ENCODE measurements around the gene TPMT. TPM values are rescaled to one million over a fixed set of nuclear protein-coding genes. Genes with fewer than 3 reads are reported as not detected.

The TPMT gene
- total and polyA plus RNA-seq, 2 of the 13 experiments (the other 11 are each of a cell fraction or from before 2014, with no cell fraction given): 11.1 to 22.8 TPM

DNA sequence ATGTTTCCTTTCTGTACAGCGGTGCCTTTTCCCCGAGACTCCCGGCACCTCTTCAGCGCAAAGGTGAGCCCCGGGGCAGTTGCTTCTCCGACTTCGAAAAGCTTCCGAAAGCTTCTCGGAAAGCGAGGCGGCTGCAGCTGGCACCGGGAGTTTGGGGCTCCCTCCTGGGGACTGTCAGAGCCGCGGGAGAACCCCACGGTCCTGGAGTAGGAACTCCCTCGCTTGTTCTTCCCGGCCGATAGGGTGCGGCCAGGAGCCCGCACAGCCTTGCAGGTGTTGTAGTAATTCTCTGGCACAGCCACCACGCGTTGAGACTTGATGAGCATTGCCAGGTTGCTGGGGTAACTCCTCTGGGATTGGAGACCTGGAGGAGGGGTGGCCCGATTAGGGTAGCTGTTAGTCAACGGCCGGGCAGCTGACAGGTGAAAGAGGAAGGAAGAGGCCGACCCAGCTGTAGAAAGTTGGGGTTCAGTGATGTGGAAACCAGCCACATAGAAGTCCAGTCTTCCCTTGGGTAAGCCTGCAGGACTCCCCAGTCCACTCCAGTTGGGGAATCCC, 1.1 kb upstream of the TPMT start (continued):
- TF ChIP-seq TCF12 (IDR thresholded peaks at IDR 0.05) (no peak), TCF12 (CRISPR knock-in tag; IDR thresholded peaks at IDR 0.05) (no peak), KMT2B (CRISPR knock-in tag; IDR thresholded peaks at IDR 0.05) (no peak; the same call in 1 of the 2 replicates), ZNF724P (CRISPR knock-in tag; IDR thresholded peaks at IDR 0.05; ENCODE audit: borderline replicate concordance) (peak; percentile 75; the same call in 1 of the 2 replicates), NCOA5 (CRISPR knock-in tag; IDR thresholded peaks at IDR 0.05) (no peak), ZNF616 (CRISPR knock-in tag; IDR thresholded peaks at IDR 0.05; ENCODE audit: low read depth) (no peak), SIN3A (IDR thresholded peaks at IDR 0.05; ENCODE audit: borderline replicate concordance, low read depth, low read length) (peak; percentile 95), SP1 (IDR thresholded peaks at IDR 0.05) (no peak), SP1 (CRISPR knock-in tag; IDR thresholded peaks at IDR 0.05) (no peak), ZNF644 (CRISPR knock-in tag; IDR thresholded peaks at IDR 0.05; ENCODE audit: low read depth) (peak; percentile 61), CBX5 (CRISPR knock-in tag; IDR thresholded peaks at IDR 0.05; ENCODE audit: borderline replicate concordance) (no peak; the same call in 1 of the 2 replicates), ZNF777 (CRISPR knock-in tag; IDR thresholded peaks at IDR 0.05) (peak; percentile 86), MTA3 (CRISPR knock-in tag; IDR thresholded peaks at IDR 0.05) (no peak), XBP1 (CRISPR knock-in tag; IDR thresholded peaks at IDR 0.05) (no peak; the same call in 1 of the 2 replicates), HDAC1 (CRISPR knock-in tag; IDR thresholded peaks at IDR 0.05) (0 out of 2 replicates have a peak, but pooled peaks have one; percentile 39), TBL1XR1 (IDR thresholded peaks at IDR 0.05; ENCODE audit: borderline replicate concordance, low read length, partially characterized antibody) (no peak), MEIS2 (CRISPR knock-in tag; IDR thresholded peaks at IDR 0.05) (no peak; the same call in 1 of the 2 replicates), ZNF263 (CRISPR knock-in tag; IDR thresholded peaks at IDR 0.05) (peak; percentile 61)
- TF ChIP-seq, protein P1, sequence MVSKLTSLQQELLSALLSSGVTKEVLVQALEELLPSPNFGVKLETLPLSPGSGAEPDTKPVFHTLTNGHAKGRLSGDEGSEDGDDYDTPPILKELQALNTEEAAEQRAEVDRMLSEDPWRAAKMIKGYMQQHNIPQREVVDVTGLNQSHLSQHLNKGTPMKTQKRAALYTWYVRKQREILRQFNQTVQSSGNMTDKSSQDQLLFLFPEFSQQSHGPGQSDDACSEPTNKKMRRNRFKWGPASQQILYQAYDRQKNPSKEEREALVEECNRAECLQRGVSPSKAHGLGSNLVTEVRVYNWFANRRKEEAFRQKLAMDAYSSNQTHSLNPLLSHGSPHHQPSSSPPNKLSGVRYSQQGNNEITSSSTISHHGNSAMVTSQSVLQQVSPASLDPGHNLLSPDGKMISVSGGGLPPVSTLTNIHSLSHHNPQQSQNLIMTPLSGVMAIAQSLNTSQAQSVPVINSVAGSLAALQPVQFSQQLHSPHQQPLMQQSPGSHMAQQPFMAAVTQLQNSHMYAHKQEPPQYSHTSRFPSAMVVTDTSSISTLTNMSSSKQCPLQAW (CRISPR knock-in tag; IDR thresholded peaks at IDR 0.05): peak; percentile 90
- TF ChIP-seq, protein P2, sequence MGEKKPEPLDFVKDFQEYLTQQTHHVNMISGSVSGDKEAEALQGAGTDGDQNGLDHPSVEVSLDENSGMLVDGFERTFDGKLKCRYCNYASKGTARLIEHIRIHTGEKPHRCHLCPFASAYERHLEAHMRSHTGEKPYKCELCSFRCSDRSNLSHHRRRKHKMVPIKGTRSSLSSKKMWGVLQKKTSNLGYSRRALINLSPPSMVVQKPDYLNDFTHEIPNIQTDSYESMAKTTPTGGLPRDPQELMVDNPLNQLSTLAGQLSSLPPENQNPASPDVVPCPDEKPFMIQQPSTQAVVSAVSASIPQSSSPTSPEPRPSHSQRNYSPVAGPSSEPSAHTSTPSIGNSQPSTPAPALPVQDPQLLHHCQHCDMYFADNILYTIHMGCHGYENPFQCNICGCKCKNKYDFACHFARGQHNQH (CRISPR knock-in tag; IDR thresholded peaks at IDR 0.05): peak; percentile 64; the same call in 1 of the 2 replicates
- TF ChIP-seq, protein P3, sequence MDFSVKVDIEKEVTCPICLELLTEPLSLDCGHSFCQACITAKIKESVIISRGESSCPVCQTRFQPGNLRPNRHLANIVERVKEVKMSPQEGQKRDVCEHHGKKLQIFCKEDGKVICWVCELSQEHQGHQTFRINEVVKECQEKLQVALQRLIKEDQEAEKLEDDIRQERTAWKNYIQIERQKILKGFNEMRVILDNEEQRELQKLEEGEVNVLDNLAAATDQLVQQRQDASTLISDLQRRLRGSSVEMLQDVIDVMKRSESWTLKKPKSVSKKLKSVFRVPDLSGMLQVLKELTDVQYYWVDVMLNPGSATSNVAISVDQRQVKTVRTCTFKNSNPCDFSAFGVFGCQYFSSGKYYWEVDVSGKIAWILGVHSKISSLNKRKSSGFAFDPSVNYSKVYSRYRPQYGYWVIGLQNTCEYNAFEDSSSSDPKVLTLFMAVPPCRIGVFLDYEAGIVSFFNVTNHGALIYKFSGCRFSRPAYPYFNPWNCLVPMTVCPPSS (IDR thresholded peaks at IDR 0.05): no peak
- TF ChIP-seq, protein P4, sequence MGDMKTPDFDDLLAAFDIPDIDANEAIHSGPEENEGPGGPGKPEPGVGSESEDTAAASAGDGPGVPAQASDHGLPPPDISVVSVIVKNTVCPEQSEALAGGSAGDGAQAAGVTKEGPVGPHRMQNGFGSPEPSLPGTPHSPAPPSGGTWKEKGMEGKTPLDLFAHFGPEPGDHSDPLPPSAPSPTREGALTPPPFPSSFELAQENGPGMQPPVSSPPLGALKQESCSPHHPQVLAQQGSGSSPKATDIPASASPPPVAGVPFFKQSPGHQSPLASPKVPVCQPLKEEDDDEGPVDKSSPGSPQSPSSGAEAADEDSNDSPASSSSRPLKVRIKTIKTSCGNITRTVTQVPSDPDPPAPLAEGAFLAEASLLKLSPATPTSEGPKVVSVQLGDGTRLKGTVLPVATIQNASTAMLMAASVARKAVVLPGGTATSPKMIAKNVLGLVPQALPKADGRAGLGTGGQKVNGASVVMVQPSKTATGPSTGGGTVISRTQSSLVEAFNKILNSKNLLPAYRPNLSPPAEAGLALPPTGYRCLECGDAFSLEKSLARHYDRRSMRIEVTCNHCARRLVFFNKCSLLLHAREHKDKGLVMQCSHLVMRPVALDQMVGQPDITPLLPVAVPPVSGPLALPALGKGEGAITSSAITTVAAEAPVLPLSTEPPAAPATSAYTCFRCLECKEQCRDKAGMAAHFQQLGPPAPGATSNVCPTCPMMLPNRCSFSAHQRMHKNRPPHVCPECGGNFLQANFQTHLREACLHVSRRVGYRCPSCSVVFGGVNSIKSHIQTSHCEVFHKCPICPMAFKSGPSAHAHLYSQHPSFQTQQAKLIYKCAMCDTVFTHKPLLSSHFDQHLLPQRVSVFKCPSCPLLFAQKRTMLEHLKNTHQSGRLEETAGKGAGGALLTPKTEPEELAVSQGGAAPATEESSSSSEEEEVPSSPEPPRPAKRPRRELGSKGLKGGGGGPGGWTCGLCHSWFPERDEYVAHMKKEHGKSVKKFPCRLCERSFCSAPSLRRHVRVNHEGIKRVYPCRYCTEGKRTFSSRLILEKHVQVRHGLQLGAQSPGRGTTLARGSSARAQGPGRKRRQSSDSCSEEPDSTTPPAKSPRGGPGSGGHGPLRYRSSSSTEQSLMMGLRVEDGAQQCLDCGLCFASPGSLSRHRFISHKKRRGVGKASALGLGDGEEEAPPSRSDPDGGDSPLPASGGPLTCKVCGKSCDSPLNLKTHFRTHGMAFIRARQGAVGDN (CRISPR knock-in tag; IDR thresholded peaks at IDR 0.05): peak; percentile 59; the same call in 1 of the 2 replicates

Measured in HepG2 (cell line).